ENCODE measurements around the gene KHDRBS1.
"Not testable (repeated sequence)": the region's sequence is repeated elsewhere in the genome, so short reads cannot be mapped to it uniquely, and the experiment has no call there.

The KHDRBS1 gene

GRCh38 chr1:32012709-32013385 lies 821 bp upstream of the KHDRBS1 start:
- DNase-seq (ENCODE audit: low read depth in 2 of 2, low spot score in 1 of 2) = no peak

GRCh38 chr1:32014199-32014947 lies 705 bp downstream of the KHDRBS1 start:
- peak; percentile 6 to 11 for DNase-seq (ENCODE audit: low read depth in 2 of 2, low spot score in 1 of 2)

GRCh38 chr1:32014948-32015273 lies 1.2 kb downstream of the KHDRBS1 start:
- DNase-seq (ENCODE audit: low read depth in 2 of 2, low spot score in 1 of 2) = no peak

DNA sequence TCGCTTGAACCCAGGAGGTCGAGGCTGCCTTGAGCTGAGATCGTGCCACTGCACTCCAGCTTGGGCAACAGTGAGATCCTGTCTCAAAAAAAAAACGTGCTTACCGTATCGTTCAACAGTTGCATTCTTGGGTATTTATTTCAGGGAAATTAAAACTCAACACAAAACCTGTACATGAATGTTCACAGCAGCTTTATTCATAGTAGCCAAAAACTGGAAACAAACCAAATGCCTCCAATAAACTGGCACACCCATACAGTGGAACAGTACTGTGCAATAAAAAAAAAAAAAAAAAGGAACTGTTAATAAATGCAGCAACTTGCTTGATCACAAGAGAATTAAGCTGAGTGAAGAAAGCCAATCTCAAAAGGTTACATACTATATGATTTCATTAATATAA lies 6.7 kb downstream of the KHDRBS1 start:
- no peak for DNase-seq (ENCODE audit: low read depth in 2 of 2, low spot score in 1 of 2)

DNA sequence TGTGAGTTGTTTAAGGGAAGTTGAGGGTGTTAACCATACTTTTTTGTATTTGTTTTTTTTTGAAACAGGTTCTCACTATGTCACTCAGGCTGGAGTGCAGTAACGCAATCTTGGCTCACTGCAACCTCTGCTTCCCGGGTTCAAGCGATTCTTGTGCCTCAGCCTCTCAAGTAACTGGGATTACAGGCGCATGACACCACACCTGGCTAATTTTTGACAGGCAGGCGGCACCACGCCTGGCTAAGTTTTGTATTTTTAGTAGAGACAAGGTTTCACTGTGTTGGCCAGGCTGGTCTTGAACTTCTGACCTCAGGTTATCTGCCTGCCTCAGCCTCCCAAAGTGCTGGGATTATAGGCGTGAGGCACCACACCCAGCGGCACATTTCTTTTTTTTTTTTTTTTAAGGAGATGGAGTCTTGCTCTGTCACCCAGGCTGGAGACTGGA lies 7.9 kb downstream of the KHDRBS1 start:
- not testable (repeated sequence) for DNase-seq (ENCODE audit: low read depth in 2 of 2, low spot score in 1 of 2)

- DNase-seq (ENCODE audit: low read depth in 2 of 2, low spot score in 1 of 2) = no peak
Observed at GRCh38 chr1:32023351-32023750, 9.7 kb downstream of the KHDRBS1 start.

GRCh38 chr1:32025515-32025914 lies 11.8 kb downstream of the KHDRBS1 start:
- no peak for DNase-seq (ENCODE audit: low read depth in 2 of 2, low spot score in 1 of 2)

- no peak for DNase-seq (ENCODE audit: low read depth in 2 of 2, low spot score in 1 of 2)
Observed at GRCh38 chr1:32028746-32029145, 15.1 kb downstream of the KHDRBS1 start.

- no peak for DNase-seq (ENCODE audit: low read depth in 2 of 2, low spot score in 1 of 2)
Observed at GRCh38 chr1:32031578-32032274, 18.1 kb downstream of the KHDRBS1 start.

DNA sequence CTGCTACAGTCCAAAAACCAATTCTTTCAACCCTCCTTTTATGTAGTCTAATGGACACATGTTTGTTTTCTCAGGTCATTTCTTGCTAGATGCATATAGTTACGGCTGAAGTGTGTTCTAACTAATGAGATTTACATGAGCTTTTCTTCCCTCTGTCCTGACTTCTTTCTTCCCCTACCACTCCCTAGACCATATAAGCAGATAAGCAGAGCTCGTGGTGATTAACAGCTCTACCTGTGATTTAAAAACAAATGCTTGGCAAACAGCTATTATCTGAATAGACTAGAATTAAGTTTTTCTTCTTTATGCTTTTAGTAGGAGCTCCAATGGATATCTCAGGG lies 18.6 kb downstream of the KHDRBS1 start:
- no peak for DNase-seq (ENCODE audit: low read depth in 2 of 2, low spot score in 1 of 2)

GRCh38 chr1:32035119-32035518 lies 21.5 kb downstream of the KHDRBS1 start:
- no peak for DNase-seq (ENCODE audit: low read depth in 2 of 2, low spot score in 1 of 2)

GRCh38 chr1:32040711-32041110 lies 27.0 kb downstream of the KHDRBS1 start:
- no peak for DNase-seq (ENCODE audit: low read depth in 2 of 2, low spot score in 1 of 2)

- no peak for DNase-seq (ENCODE audit: low read depth in 2 of 2, low spot score in 1 of 2)
Observed at GRCh38 chr1:32042330-32042729, 28.7 kb downstream of the KHDRBS1 start.

- DNase-seq (ENCODE audit: low read depth in 2 of 2, low spot score in 1 of 2) = no peak
Observed at GRCh38 chr1:32044234-32044633, 30.6 kb downstream of the KHDRBS1 start.

GRCh38 chr1:32045772-32046171 lies 32.1 kb downstream of the KHDRBS1 start:
- DNase-seq (ENCODE audit: low read depth in 2 of 2, low spot score in 1 of 2) = no peak

DNA sequence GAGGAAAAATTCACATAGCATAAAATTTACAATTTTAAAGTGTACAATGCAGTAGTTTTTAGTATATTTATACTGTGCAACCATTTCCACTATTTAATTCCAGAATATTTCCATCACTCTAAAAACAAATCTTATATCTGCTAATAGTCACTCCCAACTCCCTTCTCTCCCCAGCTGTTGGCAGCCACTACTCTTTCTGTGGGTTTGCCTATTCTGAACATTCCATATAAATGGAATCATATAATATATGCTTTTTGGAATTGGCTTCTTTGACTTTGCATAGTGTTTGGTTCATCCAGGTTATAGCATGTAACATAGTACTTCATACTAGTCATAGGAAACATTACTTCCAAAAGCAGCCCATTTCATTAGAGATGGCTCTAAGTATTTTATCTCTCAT lies 34.0 kb downstream of the KHDRBS1 start:
- no peak for DNase-seq (ENCODE audit: low read depth in 2 of 2, low spot score in 1 of 2)

DNA sequence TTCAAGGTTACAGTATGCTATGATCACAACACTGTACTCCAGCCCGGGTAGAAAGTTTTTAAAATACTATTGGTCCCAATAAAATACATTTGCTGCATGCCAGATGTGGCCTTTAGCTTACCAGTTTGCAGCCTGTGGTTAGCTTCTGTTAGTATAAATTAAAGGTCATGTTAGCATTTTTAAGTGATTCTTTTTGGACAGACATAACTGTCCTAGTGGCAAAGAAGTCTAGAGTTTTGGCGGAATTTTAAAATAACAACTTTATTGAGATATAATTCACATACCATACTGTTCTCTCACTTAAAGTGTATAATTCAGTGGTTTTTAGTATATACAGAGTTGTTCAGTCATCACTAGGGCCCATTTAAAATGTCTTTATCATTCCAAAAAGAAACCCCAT lies 34.8 kb downstream of the KHDRBS1 start:
- no peak for DNase-seq (ENCODE audit: low read depth in 2 of 2, low spot score in 1 of 2)

- no peak for DNase-seq (ENCODE audit: low read depth in 2 of 2, low spot score in 1 of 2)
Observed at GRCh38 chr1:32051706-32052105, 38.0 kb downstream of the KHDRBS1 start.

DNA sequence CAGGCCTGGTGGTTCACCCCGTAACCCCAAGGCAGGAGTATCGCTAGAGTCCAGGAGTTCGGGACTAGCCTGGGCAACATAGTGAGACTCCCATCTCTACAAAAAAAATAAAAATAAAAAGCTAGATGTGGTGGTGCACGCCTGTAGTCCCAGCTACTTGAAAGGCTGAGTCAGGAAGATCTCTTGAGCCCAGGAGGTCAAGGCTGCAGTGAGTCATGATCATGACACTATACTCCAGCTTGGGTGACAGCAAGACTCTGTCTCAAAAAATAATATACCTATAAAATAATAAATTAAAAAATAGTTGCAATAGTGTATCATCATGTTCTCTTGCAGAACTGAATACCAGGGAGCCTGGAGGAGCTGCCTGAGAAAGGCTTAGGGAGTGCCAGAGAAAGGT lies 39.2 kb downstream of the KHDRBS1 start:
- DNase-seq (ENCODE audit: low read depth in 2 of 2, low spot score in 1 of 2) = no peak

GRCh38 chr1:32055416-32055815 lies 41.7 kb downstream of the KHDRBS1 start:
- DNase-seq (ENCODE audit: low read depth in 2 of 2, low spot score in 1 of 2) = no peak

- DNase-seq (ENCODE audit: low read depth in 2 of 2, low spot score in 1 of 2) = no peak
Observed at GRCh38 chr1:32056598-32056997, 42.9 kb downstream of the KHDRBS1 start.

DNA sequence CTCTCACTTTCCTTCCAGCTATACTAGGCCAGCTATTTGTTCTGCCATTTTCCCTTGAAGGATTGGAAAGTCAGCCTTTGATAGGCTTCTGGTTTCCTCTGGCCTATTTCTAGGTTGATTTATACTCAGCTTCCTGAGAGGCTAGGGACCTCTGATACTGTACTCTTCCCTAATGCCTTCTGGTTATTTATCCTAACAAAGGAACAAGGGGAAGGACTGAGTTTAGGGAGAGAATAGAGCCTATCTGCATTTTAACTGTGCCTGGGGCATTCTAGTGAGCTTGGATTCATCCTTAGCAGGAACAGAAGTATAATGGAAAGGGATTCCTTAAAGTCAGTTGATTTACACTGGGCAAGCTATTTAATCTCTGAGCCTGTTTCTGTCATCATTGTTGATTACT lies 47.2 kb downstream of the KHDRBS1 start:
- DNase-seq (ENCODE audit: low read depth in 2 of 2, low spot score in 1 of 2) = no peak
